ENCODE results near the gene FGB. TPM values are rescaled to one million over a fixed set of nuclear protein-coding genes. Genes with fewer than 3 reads are reported as not detected.
"Not testable (repeated sequence)": the region's sequence is repeated elsewhere in the genome, so short reads cannot be mapped to it uniquely, and the experiment has no call there.

The FGB gene
- polyA plus RNA-seq, 1 donor = 12.3 TPM

GRCh38 chr4:154595807-154596206, 33.0 kb downstream of the FGB start:
- DNase-seq = no peak

GRCh38 chr4:154597281-154597680, 34.5 kb downstream of the FGB start:
- not testable (repeated sequence) for DNase-seq

GRCh38 chr4:154597798-154598774, 35.3 kb downstream of the FGB start:
- DNase-seq = no peak

- DNase-seq = no peak
Measured at GRCh38 chr4:154602404-154603020, 39.7 kb downstream of the FGB start.

- no peak for DNase-seq
Measured at GRCh38 chr4:154603033-154603943, 40.5 kb downstream of the FGB start.

GRCh38 chr4:154604696-154605200, 41.9 kb downstream of the FGB start:
- no peak for DNase-seq

GRCh38 chr4:154606728-154607723, 44.2 kb downstream of the FGB start:
- no peak for DNase-seq

- DNase-seq = no peak
Measured at GRCh38 chr4:154608361-154609252, 45.8 kb downstream of the FGB start.

GRCh38 chr4:154609532-154609931, 46.7 kb downstream of the FGB start:
- no peak for DNase-seq

GRCh38 chr4:154610582-154610981, 47.8 kb downstream of the FGB start:
- DNase-seq = no peak

- no peak for DNase-seq
Measured at GRCh38 chr4:154611833-154612232, 49.0 kb downstream of the FGB start.

- no peak for DNase-seq
Measured at GRCh38 chr4:154612472-154613414, 49.9 kb downstream of the FGB start, which contains the start of gene FGG. FGG (minus strand) TSS chr4:154612656; CDS start chr4:154612609, 47 bp downstream.

GRCh38 chr4:154614306-154614705, 51.5 kb downstream of the FGB start:
- no peak for DNase-seq

- DNase-seq = no peak
Measured at GRCh38 chr4:154615211-154615610, 52.4 kb downstream of the FGB start.

GRCh38 chr4:154616287-154616686, 53.5 kb downstream of the FGB start:
- DNase-seq = no peak

GRCh38 chr4:154616731-154617130, 53.9 kb downstream of the FGB start:
- DNase-seq = no peak

GRCh38 chr4:154617820-154618317, 55.1 kb downstream of the FGB start:
- DNase-seq = no peak

GRCh38 chr4:154618708-154619315, 56.0 kb downstream of the FGB start:
- no peak for DNase-seq

All from left kidney (tissue), 2 donors.